GM12878 (cell line): ENCODE results near the gene KCNIP3. TPM values are rescaled to one million over a fixed set of nuclear protein-coding genes. Genes with fewer than 3 reads are reported as not detected.

ENCODE experiments used
- ATAC-seq: fragments of 200-7000 bp; cut with Tn5 transposase; 3 replicates; pipeline ENCODE4 v1.9.1; 2020; ENCODE audit warnings: mild to moderate bottlenecking, moderate library complexity
- BruUV-seq: library from RNA; stranded (reverse); fragments of 400-500 nt; replicated peaks from 2 replicates; lab custom pipeline; 2021; lab: Mats Ljungman, UMichigan
- CTCF ChIA-PET: fragments of 300-600 bp; sonication (Branson Sonifier 250); formaldehyde crosslinking; extraction: SDS; loops from one replicate; lab custom pipeline; 2021; ENCODE audit warnings: inconsistent platforms; lab: Yijun Ruan, JAX
- POLR2A ChIA-PET: fragments of 350-600 bp; formaldehyde crosslinking; extraction: SDS; loops from one replicate; lab custom pipeline; 2021; ENCODE audit warnings: inconsistent platforms; lab: Charles Lee
- RAD21 ChIA-PET: fragments of 300-600 bp; sonication (Branson Sonifier 250); formaldehyde crosslinking; loops from one replicate; lab custom pipeline; 2023; ENCODE audit warnings: antibody characterized with exemption; ENCODE audit not compliant: unreplicated experiment; lab: Charles Lee
- SMC1A ChIA-PET: fragments of 300-600 bp; sonication (Branson Sonifier 250); formaldehyde crosslinking; loops from one replicate; lab custom pipeline; 2023; ENCODE audit not compliant: unreplicated experiment, uncharacterized antibody; lab: Charles Lee
- DNase-seq: peaks from one replicate; pipeline ENCODE4 v3.0.0-alpha.2; 2011; ENCODE audit warnings: low read depth, low spot score
- FAIRE-seq: peaks from 3 replicates; lab custom pipeline; 2011; peaks lifted over from hg19 to GRCh38; lab: Jason Lieb, UNC
- H2AFZ ChIP-seq: 2 replicates; pipeline ENCODE4 v1.6.0; 2011; ENCODE audit warnings: low read depth, low read length, control low read depth; ENCODE audit not compliant: control insufficient read depth
- H3K27ac ChIP-seq: 2 replicates; pipeline ENCODE4 v1.5.1; 2011; ENCODE audit warnings: control low read depth; ENCODE audit not compliant: control insufficient read depth, insufficient read depth
- H3K27me3 ChIP-seq, 2 experiments: replicated peaks in 1 of 2; 2 replicates each; pipeline versions ENCODE4 v1.6.0 to v1.6.1; 2011; ENCODE audit warnings: low read length in 1 of 2; ENCODE audit not compliant: control insufficient read depth in 2 of 2, insufficient read depth in 2 of 2
- H3K36me3 ChIP-seq, 2 experiments: 2 replicates each; pipeline ENCODE4 v1.5.1; 2011; ENCODE audit warnings: low read length in 1 of 2; ENCODE audit not compliant: control insufficient read depth in 2 of 2, insufficient read depth in 2 of 2
- H3K4me1 ChIP-seq: 2 replicates; pipeline ENCODE4 v1.6.1; 2011; ENCODE audit warnings: mild to moderate bottlenecking, low read length, moderate library complexity, mixed read lengths; ENCODE audit not compliant: control insufficient read depth, insufficient read depth
- H3K4me2 ChIP-seq: 2 replicates; pipeline ENCODE4 v1.6.0; 2011; ENCODE audit warnings: control low read depth; ENCODE audit not compliant: control insufficient read depth, insufficient read depth
- H3K4me3 ChIP-seq: fragments of 200-600 bp; sonication (generic); 2 replicates; pipeline ENCODE4 v1.5.1; 2016
- H3K79me2 ChIP-seq: 2 replicates; pipeline ENCODE4 v1.6.0; 2011; ENCODE audit warnings: low read length; ENCODE audit not compliant: control insufficient read depth, insufficient read depth
- H3K9ac ChIP-seq: 2 replicates; pipeline ENCODE4 v1.8.0; 2011; ENCODE audit warnings: low read length, control low read depth, mixed read lengths; ENCODE audit not compliant: control insufficient read depth, insufficient read depth
- H3K9me3 ChIP-seq: replicated peaks from 3 replicates; pipeline ENCODE4 v1.5.1; 2011; ENCODE audit warnings: mild to moderate bottlenecking, low read length; ENCODE audit not compliant: control insufficient read depth, insufficient read depth
- H4K20me1 ChIP-seq: 2 replicates; pipeline ENCODE4 v1.6.0; 2011; ENCODE audit not compliant: control insufficient read depth, insufficient read depth
- BMI1 ChIP-seq: fragments of 450-650 bp; IDR thresholded peaks from 2 replicates; pipeline ENCODE4 v1.6.1; 2016; ENCODE audit warnings: mild to moderate bottlenecking, moderate library complexity, borderline replicate concordance
- DPF2 ChIP-seq: fragments of 450-650 bp; IDR thresholded peaks from 2 replicates; pipeline ENCODE4 v1.6.1; 2017; ENCODE audit warnings: mild to moderate bottlenecking
- EED ChIP-seq: sonication (generic); IDR thresholded peaks from 2 replicates; pipeline ENCODE4 v1.6.1; 2016; ENCODE audit warnings: antibody characterized with exemption, low read depth
- IRF4 ChIP-seq: IDR thresholded peaks from 2 replicates; pipeline ENCODE4 v1.6.1; 2011; ENCODE audit warnings: low read depth, low read length
- MXI1 ChIP-seq: fragments of 150-350 bp; IDR thresholded peaks from 2 replicates; pipeline ENCODE4 v1.6.1; 2011; ENCODE audit warnings: low read depth, mild to moderate bottlenecking, inconsistent platforms, low read length, improper control_type of control experiment
- RBBP5 ChIP-seq: fragments of 200-600 bp; sonication (generic); conservative IDR thresholded peaks from 2 replicates; pipeline ENCODE4 v1.6.1; 2016
- SKIL ChIP-seq: fragments of 450-650 bp; IDR thresholded peaks from 2 replicates; pipeline ENCODE4 v1.6.1; 2017; ENCODE audit warnings: mild to moderate bottlenecking, low read depth, inconsistent platforms; ENCODE audit not compliant: poor library complexity, severe bottlenecking
- SMC3 ChIP-seq: IDR thresholded peaks from 2 replicates; pipeline ENCODE4 v1.6.1; 2011; ENCODE audit warnings: low read length, improper control_type of control experiment, borderline replicate concordance
- STAT1 ChIP-seq: fragments of 450-650 bp; conservative IDR thresholded peaks from 2 replicates; pipeline ENCODE4 v1.6.1; 2014; ENCODE audit warnings: antibody characterized with exemption, mild to moderate bottlenecking
- ZBTB11 ChIP-seq: fragments of 450-650 bp; formaldehyde crosslinking; IDR thresholded peaks from 2 replicates; pipeline ENCODE4 v1.5.0; 2022; ENCODE audit warnings: mild to moderate bottlenecking, missing genetic modification characterization
- WGBS: methylation state at CpG from one replicate; pipeline ENCODE4 v1.1.6; 2016; ENCODE audit warnings: low lambda C conversion rate; ENCODE audit not compliant: insufficient replicate concordance, insufficient coverage; ENCODE audit errors: missing lambda C conversion rate; 5-methylcytosine and 5-hydroxymethylcytosine counted together
- in situ Hi-C: fragments of 300-500 bp; cut with MboI; formaldehyde crosslinking; loops from 9 replicates; pipeline ENCODE4 v1.14.3; 2018; ENCODE audit warnings: mixed read lengths
- intact Hi-C: fragments of 100-400 bp; cut with micrococcal nuclease; formaldehyde crosslinking; loops from one replicate; pipeline ENCODE4 v1.14.2; 2022; ENCODE audit not compliant: unreplicated experiment
- polyA plus RNA-seq, 11 experiments: library from polyadenylated mRNA; depleted of rRNA in 4 of 11; unstranded in 6 of 11; stranded (reverse) in 5 of 11; fragments of >200 nt; fragmentation: Nextera tagmentation in 4 of 11; fragmentation: Illumina TruSeq in 1 of 11; extraction: Ambion mirVana in 4 of 11; extraction: Trizol in 1 of 11; gene quantifications; 1 replicate in 1 of 11; 2 replicates in 10 of 11; pipeline versions ENCODE4 v1.2.1 to v1.2.3, GENCODE V29; 2011 to 2016; ENCODE audit warnings: inconsistent platforms in 2 of 11, missing spikeins in 2 of 11, low read depth in 1 of 11
- total RNA-seq, 4 experiments: library from RNA; depleted of rRNA in 3 of 4; stranded (reverse); fragments of >200 nt in 3 of 4; fragmentation: Illumina TruSeq in 1 of 4; extraction: Trizol in 1 of 4; gene quantifications; 2 replicates each; pipeline versions ENCODE4 v1.2.1 to v1.2.3, GENCODE V29; 2013 to 2021
- TF ChIP-seq, protein P1 (sequence below): fragments of 450-650 bp; IDR thresholded peaks from 2 replicates; pipeline ENCODE4 v1.6.1; 2017; ENCODE audit warnings: antibody characterized with exemption, mild to moderate bottlenecking, moderate library complexity
- TF ChIP-seq, protein P2 (sequence below): fragments of 150-350 bp; IDR thresholded peaks from 2 replicates; pipeline ENCODE4 v1.6.1; 2016; ENCODE audit warnings: low read depth, low read length

The KCNIP3 gene
- total and polyA plus RNA-seq, 10 of the 15 experiments (the other 5 are each of a cell fraction or from before 2014, with no cell fraction given), result not detected

- POLR2A ChIA-PET, result interaction anchor here (0.6 kb wide), 1 partner anchor 28 kb away, joined by 3 read pairs; no protein-coding TSS in a partner anchor
- DNase-seq, result no peak
- no peak for FAIRE-seq
- no peak overlapping the region for H3K4me2 ChIP-seq
- SMC1A ChIA-PET, result no interaction called here
- CTCF ChIA-PET, result interaction anchor here (3.9 kb wide), 1 partner anchor 12 kb away, joined by 41 read pairs; the partner anchor contains the start of gene FAHD2A
- ATAC-seq, result no peak
- H3K27me3 ChIP-seq, result no peaks in the 10 kb centered on the region; a peak in 1 of 4 replicates
- no peaks in the 10 kb centered on the region for H3K79me2 ChIP-seq
- H3K4me1 ChIP-seq, result no peaks in the 10 kb centered on the region
- H3K36me3 ChIP-seq, result no peaks in the 10 kb centered on the region
- WGBS, result 60% methylated on average over 4 of the region's 4 CpGs
- in situ Hi-C loops, result no loop called here
- no peak overlapping the region for H3K4me3 ChIP-seq
- no peaks in the 10 kb centered on the region for H4K20me1 ChIP-seq
- BruUV-seq, result no TSS peak
- no peak overlapping the region for H2AFZ ChIP-seq
- intact Hi-C loops, result no loop called here
- H3K9me3 ChIP-seq, result no peaks in the 10 kb centered on the region
- H3K27ac ChIP-seq, result no peak overlapping the region
- no peak overlapping the region for H3K9ac ChIP-seq
- RAD21 ChIA-PET, result no interaction called here
- TF ChIP-seq STAT1 (no peak), RBBP5 (no peak), MXI1 (no peak), EED (no peak), IRF4 (no peak), BMI1 (no peak), SMC3 (no peak), DPF2 (no peak), SKIL (no peak), ZBTB11 (CRISPR knock-in tag) (no peak)
- TF ChIP-seq, protein P1, sequence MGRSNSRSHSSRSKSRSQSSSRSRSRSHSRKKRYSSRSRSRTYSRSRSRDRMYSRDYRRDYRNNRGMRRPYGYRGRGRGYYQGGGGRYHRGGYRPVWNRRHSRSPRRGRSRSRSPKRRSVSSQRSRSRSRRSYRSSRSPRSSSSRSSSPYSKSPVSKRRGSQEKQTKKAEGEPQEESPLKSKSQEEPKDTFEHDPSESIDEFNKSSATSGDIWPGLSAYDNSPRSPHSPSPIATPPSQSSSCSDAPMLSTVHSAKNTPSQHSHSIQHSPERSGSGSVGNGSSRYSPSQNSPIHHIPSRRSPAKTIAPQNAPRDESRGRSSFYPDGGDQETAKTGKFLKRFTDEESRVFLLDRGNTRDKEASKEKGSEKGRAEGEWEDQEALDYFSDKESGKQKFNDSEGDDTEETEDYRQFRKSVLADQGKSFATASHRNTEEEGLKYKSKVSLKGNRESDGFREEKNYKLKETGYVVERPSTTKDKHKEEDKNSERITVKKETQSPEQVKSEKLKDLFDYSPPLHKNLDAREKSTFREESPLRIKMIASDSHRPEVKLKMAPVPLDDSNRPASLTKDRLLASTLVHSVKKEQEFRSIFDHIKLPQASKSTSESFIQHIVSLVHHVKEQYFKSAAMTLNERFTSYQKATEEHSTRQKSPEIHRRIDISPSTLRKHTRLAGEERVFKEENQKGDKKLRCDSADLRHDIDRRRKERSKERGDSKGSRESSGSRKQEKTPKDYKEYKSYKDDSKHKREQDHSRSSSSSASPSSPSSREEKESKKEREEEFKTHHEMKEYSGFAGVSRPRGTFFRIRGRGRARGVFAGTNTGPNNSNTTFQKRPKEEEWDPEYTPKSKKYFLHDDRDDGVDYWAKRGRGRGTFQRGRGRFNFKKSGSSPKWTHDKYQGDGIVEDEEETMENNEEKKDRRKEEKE, result no peak
- TF ChIP-seq, protein P2, sequence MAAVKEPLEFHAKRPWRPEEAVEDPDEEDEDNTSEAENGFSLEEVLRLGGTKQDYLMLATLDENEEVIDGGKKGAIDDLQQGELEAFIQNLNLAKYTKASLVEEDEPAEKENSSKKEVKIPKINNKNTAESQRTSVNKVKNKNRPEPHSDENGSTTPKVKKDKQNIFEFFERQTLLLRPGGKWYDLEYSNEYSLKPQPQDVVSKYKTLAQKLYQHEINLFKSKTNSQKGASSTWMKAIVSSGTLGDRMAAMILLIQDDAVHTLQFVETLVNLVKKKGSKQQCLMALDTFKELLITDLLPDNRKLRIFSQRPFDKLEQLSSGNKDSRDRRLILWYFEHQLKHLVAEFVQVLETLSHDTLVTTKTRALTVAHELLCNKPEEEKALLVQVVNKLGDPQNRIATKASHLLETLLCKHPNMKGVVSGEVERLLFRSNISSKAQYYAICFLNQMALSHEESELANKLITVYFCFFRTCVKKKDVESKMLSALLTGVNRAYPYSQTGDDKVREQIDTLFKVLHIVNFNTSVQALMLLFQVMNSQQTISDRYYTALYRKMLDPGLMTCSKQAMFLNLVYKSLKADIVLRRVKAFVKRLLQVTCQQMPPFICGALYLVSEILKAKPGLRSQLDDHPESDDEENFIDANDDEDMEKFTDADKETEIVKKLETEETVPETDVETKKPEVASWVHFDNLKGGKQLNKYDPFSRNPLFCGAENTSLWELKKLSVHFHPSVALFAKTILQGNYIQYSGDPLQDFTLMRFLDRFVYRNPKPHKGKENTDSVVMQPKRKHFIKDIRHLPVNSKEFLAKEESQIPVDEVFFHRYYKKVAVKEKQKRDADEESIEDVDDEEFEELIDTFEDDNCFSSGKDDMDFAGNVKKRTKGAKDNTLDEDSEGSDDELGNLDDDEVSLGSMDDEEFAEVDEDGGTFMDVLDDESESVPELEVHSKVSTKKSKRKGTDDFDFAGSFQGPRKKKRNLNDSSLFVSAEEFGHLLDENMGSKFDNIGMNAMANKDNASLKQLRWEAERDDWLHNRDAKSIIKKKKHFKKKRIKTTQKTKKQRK, result no peak
Observed at GRCh38 chr2:95390272-95390880, 93.2 kb downstream of the KCNIP3 start.
